ENCODE data around the gene TMEM132D.

DNA sequence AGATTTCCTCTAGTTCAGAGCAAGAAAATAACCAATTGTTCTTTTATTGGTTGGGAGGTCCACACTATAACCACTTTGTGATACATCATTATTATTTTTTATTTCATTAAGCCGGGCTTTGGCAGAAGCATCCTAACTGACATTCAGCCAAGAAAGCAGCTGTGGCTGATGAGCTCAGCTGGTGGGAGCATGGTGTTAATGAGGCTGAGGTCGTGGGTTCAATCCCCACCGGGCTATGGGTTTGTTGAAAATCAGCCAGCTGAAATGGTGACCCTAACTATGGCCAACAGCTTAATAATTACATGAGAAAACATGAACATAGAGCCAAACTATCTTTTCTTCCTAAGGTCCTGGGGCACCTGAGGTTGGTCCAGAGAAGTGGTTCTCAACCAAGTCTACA is 672.3 kb downstream of the TMEM132D start:
- TF ChIP-seq, protein P1, sequence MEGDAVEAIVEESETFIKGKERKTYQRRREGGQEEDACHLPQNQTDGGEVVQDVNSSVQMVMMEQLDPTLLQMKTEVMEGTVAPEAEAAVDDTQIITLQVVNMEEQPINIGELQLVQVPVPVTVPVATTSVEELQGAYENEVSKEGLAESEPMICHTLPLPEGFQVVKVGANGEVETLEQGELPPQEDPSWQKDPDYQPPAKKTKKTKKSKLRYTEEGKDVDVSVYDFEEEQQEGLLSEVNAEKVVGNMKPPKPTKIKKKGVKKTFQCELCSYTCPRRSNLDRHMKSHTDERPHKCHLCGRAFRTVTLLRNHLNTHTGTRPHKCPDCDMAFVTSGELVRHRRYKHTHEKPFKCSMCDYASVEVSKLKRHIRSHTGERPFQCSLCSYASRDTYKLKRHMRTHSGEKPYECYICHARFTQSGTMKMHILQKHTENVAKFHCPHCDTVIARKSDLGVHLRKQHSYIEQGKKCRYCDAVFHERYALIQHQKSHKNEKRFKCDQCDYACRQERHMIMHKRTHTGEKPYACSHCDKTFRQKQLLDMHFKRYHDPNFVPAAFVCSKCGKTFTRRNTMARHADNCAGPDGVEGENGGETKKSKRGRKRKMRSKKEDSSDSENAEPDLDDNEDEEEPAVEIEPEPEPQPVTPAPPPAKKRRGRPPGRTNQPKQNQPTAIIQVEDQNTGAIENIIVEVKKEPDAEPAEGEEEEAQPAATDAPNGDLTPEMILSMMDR (IDR thresholded peaks at IDR 0.05; ENCODE audit: low read depth, low read length) = no peak
- TF ChIP-seq MYC (IDR thresholded peaks at IDR 0.05; ENCODE audit: low read depth, low read length) (no peak), POLR2A (IDR thresholded peaks at IDR 0.05; ENCODE audit: extremely low read depth, insufficient read length) (no peak)
- TF ChIP-seq, protein P2, sequence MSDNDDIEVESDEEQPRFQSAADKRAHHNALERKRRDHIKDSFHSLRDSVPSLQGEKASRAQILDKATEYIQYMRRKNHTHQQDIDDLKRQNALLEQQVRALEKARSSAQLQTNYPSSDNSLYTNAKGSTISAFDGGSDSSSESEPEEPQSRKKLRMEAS (IDR thresholded peaks at IDR 0.05; ENCODE audit: low read depth, low read length) = no peak
